GM18498 (cell line): Measurements from ENCODE around the gene CD9.
"Not testable (repeated sequence)": the region's sequence is repeated elsewhere in the genome, so short reads cannot be mapped to it uniquely, and the experiment has no call there.

Experiments used
- ATAC-seq: cut with Tn5 transposase; IDR thresholded peaks from one replicate; pipeline ENCODE4 v1.9.1; 2021; ENCODE audit warnings: mild to moderate bottlenecking, moderate library complexity; ENCODE audit not compliant: unreplicated experiment

Gene CD9

DNA sequence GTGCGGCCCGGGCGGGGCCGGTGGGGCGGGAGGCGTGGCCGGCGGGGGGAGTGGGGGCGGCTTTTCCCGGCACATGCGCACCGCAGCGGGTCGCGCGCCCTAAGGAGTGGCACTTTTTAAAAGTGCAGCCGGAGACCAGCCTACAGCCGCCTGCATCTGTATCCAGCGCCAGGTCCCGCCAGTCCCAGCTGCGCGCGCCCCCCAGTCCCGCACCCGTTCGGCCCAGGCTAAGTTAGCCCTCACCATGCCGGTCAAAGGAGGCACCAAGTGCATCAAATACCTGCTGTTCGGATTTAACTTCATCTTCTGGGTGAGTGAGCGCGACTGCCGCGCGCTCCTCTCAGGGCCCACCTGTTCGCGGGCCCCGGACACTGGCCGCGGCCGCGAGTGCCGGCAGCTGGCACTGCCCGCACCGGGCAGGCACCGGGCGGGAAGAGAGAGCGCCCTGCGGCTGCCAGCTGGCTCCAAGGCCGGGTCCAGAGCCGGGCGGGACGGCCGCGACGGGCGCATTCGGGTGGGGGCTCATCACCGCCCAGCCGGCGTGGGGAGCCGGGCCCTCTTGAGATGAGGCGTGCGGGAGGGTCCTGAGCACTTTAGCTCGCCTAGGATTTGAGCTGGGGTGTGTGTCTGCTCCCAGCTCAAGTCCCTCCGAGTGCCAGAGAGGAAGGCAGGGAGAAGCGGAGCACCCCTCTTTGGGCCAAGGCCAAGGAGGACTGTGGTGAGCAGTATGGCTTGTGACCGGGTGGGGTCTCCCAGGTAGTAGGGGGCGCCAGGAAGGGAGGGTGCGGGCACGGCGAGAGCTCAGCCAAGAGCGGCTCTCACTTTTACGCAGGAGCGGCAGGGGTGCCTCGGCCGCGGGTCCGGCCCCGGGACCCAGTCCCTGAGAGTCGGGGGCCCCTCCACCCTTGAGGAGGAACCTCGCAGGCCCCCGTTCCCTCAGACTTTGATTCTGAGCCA, at the start of gene CD9:
Gene CD9 (plus strand): TSS at position 145 of the 957 bp plus-strand sequence. CDS start 100 bp downstream, at position 245.
- no peak for ATAC-seq

GRCh38 chr12:6154730-6155459, 45.3 kb upstream of the CD9 start:
- ATAC-seq, result no peak

DNA sequence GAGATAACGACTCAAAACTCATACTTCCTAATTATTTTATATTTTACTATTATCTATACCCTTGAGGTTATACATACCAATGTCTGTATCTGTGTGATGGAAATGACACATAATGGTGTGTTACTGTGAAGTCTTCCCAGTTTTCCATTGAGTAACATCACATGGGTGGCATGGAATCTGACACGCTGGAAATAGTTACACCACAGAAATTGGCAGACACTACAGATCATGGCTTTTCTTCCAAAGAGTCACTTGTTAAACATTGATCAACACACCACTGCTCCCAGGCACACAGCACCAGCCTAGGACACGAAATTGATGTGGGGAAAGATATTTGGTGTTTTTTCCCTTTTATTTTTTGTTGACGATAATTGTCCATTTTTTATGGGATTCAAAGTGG, 42.7 kb upstream of the CD9 start:
- ATAC-seq, result no peak

GRCh38 chr12:6158255-6158654, 41.9 kb upstream of the CD9 start:
- ATAC-seq, result no peak

DNA sequence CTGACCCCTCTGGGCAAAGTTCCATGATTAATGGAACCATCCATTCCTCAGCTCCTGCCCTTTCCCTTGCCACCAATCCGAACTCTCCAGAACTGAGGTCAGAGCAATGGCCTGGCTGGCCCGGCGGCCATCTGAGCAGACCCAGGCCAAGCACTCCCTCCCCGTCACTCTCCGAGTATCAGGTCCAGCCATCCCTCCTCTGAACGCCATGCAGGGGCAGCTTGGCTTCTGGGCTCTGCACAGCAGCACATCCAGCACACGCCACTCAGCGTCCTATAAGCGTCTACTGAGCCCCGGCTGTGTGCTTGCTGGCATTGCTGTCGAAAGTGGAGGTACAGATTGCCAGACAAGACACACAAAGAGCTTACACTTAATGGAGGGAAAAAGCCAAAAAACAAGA, 41.5 kb upstream of the CD9 start:
- ATAC-seq, result no peak

DNA sequence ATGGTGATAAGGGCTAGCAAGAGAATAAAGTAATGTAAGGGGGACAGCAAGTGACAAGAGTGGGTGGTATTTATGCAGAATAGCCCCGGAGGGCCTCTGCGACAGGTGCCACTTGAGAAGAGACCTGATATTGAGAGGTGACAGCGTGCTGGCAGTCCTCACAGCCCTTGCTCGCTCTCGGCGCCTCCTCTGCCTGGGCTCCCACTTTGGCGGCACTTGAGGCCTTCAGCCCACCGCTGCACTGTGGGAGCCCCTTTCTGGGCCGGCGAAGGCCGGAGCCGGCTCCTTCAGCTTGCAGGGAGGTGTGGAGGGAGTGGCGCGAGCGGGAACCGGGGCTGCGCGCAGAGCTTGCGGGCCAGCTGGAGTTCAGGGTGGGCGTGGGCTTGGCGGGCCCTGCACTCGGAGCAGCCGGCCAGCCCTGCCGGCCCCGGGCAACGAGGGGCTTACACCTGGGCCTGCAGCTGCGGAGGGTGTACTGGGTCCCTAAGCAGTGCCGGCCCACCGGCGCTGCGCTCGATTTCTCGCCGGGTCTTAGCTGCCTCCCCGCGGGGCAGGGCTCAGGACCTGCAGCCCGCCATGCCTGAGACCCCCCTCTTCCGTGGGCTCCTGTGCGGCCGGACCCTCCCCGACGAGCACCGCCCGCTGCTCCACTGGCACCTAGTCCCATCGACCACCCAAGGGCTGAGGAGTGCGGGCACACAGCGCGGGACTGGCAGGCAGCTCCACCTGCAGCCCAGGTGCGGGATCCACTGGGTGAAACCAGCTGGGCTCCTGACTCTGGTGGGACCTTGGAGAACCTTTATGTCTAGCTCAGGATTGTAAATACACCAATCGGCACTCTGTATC, 40.8 kb upstream of the CD9 start:
- ATAC-seq, result not testable (repeated sequence)

GRCh38 chr12:6160049-6160649, 40.1 kb upstream of the CD9 start:
- ATAC-seq, result not testable (repeated sequence)

DNA sequence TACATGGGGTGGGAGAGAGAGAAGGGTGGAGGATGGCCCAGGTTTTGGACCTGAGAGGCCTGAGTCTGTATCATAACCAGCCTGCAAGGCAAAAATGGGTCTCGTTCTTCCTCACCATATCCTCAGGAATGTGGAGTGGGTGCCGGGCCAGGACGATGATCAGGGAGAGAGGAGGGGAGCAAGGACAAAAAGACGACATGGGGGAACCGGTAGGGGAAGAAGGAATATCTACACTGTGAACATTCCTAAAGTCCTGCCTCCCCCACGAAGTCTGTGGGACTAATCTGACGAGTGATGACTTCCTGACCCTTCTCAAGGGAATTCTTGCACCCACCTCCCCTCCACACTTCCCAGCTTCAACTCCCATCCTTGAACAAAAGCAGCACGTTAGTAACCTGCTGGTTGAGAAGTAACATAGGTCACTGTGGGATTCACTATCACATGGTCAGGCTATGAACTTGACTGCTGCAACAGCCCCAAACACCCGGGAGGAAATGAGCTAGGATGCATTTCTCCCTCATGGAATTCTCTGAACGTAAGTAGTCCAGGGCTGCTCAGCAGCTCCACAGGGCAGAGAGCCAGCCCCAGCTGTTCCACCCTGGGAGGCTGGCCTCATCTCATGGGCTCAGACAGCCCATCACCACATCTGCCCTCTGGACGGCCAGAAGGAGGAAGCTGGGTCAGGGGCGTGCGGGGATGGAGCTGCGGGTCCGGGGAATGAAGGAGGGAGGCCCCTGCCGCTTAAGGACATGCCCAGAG, 38.9 kb upstream of the CD9 start:
- ATAC-seq, result no peak

GRCh38 chr12:6163416-6164060, 36.7 kb upstream of the CD9 start:
- no peak for ATAC-seq

DNA sequence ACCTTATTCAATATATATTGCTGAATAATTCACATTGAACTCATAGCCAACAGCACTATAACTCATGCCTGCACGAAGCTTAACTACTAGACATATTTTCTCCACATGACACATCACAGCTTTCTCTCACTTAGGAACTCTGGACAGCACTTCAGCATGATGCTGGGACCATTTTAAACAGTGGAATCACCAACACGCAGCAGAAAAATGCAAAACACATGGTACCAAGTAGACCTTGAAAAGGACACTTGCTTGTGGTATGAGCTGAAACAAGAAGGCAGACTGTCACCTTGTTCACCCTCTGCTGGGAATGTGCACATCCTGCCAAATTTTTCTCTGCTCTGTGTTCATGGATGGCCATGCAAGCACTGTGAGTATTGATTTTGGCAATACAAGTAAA, 34.8 kb upstream of the CD9 start:
- no peak for ATAC-seq

- ATAC-seq, result no peak
These were observed 33.4 kb upstream of the CD9 start for GRCh38 chr12:6166808-6167207.

GRCh38 chr12:6167327-6168280, 32.6 kb upstream of the CD9 start:
- peak; percentile 80 for ATAC-seq

GRCh38 chr12:6171409-6172015, 28.7 kb upstream of the CD9 start:
- no peak for ATAC-seq

- ATAC-seq, result no peak
These were observed 28.1 kb upstream of the CD9 start for GRCh38 chr12:6172086-6172485.

DNA sequence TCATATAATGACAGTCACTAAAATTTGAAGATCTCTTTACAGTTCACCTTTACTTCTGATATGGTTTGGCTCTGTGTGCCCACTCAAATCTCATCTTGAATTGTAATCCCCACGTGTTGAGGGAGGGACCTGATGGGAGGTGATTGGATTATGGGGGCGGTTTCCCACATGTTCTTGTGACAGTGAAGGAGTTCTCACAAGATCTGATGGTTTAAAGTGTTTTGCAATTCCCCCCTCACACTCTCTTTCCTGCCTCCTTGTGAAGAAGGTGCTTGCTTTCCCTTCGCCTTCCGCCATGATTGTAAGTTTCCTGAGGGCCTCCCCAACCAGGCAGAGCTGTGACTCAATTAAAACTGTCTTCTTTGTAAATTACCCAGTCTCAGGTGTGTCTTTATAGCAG, 27.3 kb upstream of the CD9 start:
- ATAC-seq, result no peak

DNA sequence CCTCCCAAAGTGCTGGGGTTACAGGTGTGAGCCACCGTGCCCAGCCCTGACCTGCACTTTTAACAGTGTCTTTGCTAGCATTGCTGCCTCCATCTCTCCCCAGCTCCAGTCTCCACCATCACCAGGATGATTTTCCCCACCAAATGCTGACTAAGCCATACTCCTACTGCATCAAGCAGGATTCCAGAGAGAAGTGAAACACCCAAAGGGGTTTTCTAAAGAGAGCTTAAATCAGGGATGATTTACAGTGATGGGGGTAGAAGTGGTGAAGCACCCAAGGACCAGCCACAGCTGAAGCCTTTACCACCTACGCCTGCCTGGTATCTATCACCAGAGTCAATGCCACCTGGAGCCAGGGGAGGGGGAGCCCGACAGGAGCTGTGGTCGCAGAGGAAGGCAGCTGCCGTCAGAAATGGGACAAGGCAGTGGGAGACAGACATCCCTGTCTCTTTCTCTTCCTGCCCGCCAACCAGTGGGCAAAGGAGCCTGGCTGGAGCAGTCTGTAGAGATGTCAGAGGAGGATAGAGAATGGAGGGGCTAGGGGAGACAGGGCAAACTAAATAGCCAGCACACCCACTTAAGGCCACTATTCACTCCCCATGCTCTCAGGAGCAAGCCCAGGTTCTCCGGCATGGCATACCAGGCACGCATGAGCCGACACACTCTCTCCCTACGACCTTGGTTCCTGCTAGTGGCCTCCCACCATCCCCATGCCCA, 22.4 kb upstream of the CD9 start:
- ATAC-seq, result no peak
